Islet of Langerhans (tissue), 1 donor: ENCODE results near the gene SSTR4.

Experiments used
- FAIRE-seq: peaks from one replicate; lab custom pipeline; 2011; peaks lifted over from hg19 to GRCh38; lab: Jason Lieb, UNC

SSTR4 gene

DNA sequence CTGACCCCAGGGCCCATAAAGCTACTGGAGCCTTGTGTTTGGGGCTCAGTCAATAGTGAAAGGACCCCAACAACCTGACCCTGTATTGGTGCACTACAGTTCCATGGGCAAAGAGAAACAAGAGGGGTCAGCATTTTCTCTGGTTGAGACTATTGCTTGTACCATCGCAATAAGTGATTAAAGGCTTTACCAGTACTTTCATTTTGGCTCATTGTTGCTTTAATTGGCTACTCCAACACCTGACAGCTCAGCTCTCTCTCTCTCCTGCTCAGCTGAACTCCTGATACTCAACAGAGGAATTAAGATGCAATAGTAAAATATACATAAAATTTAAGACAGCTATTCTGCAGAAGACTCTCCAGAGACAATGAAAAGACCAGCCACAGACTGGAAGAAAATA lies 33.2 kb downstream of the SSTR4 start:
- no peak for FAIRE-seq

DNA sequence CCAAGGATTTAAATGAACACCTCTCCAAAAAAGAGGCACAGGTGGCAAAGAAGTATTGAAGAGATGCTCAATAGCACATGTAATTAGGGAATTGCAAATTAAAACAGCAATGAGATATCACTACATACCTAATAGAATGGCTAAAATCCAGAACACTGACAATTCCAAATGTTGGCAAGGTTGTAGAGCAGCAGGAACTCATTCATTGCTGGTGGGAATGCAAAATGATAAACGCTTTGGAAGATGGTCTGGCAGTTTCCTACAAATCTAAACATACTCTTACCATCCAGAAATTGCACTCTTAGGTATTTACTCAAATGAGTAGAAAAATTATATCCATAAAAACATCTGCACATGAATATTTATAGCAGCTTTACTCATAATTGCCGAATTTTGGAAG lies 34.0 kb downstream of the SSTR4 start:
- FAIRE-seq = no peak

DNA sequence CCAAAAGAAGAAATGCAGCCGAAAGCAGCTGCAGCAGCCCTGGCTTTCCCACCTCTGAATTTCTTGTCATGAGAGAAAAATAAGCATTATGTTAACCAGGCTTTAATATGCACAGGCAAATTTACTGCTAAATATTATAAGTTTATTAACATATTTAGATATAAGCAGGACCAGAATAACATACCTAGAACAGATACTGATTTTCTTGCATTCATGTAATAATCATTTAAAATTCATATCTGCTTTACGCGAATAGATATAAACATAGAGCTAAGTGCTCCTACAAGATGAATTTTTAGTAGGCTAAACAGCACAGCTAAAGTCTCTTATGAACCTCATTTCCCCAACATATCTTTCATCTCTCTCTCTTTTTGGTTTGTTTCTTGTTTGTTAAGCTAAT lies 36.3 kb downstream of the SSTR4 start:
- no peak for FAIRE-seq

DNA sequence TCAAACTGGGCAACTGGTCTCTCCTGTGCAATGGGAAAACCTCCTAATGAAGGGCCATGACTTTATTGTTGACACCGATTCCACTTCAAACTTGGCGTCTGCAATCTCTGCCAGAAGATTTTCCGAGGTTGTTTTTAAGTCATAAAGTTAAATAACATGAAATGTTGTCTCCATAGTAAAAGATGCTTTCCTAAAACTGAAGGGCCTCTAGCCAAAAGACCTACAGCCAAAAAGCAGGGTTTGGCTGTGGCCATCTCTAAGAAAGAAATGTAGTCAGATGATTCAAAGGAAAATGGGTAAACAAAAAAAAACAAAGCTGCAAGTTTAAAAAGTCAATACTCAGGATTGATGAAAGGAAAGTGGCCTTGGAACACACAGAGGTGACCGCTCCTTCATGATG lies 36.9 kb downstream of the SSTR4 start:
- FAIRE-seq = no peak

DNA sequence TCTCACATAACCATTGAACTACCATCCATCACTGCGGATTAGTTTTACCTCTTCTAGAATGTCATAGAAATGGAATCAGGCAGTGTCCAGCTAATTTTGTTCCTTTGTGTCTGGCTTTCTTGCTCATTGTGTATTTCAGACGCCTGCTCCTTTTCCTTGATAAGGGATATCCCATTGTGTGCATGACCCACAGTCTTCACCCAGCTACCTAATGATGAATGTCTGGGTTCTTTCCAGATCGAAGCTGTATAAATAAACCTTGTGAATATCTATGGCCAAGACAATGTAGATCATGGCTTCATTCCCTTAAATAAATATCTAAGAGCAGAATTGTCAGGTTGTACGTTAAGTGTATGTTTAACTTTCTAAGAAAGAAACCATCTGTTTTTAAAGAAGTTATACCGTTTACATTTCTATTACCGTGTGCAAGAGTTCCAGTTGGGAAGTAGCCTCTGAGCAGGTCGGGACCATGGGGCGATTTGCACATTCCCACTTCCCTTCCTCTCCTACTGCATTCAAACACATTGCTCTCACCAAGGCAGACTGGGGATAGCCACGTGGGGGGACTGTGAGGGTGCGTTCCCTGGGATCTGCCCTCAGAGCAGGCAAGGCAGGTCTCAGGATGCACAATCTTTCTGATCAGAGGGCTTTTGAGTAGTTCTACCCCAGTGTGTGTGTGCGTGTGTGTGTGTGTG lies 37.9 kb downstream of the SSTR4 start:
- no peak for FAIRE-seq

DNA sequence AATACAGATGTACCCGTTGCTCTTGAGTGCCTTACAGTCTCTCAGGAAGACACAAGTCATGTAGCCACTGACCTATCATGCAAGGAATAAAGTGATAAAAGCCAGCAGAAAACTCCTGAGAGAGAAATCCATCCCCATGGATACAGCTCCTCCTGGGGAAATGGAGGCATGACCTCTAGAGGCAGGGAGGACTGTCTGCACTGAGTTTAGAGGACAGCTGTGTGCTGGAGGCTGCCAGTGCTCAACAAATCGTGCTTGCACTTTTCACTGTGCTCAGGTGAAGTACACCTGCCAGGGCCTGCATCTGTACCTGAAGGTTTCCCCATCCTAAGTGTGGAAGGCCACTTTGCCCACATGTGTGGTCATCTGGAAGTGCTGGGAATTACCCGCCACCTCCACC lies 38.9 kb downstream of the SSTR4 start:
- FAIRE-seq = no peak

DNA sequence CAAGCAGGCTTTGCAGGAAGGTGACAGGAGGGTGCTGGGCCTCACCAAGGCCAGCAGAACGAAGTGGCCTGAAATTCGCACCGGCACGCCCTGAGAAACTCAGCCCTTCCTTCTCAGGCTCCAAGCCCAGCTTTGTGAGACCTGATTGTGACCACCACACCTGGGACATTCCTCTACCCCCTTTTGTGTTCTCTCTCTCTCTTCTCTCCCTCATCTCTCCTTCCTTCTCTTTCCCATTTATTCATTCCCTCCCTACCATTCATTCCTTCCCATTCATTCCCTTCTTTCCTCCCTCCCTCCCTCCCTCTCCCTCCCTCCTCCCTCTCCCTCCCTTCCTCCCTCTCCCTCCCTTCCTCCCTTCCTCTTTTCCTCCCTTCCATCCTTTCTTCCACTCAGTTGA lies 42.2 kb downstream of the SSTR4 start:
- no peak for FAIRE-seq

DNA sequence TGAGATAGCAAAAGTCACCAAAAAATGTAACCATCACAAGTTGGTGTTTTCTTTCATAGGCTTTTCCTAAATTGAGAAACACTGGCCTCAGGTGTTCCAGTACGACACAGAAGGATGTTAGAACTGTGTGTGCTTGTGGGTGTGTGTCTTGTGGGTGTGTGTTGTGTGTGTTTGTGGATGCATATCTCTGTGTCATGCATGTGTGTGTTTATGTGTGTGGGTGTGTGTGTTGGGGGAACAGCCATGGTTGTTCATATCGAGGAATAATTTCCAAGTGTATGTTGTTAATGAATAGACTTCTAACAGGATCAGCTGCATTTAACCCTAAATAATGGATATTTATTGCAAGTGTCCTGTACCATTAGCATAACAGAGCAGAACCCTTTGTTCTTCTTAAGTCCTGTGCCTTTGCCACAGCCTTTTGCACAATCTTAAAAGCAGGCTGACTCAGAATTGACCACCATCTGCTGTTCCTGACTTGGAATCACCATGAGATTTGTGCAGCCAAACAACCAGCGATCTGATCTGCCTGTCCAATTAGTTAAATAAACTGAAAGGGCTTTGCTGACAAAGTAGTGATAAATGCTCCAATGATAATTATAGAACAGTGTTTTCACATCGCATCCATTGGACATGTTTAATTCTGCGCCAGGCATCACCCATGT lies 43.4 kb downstream of the SSTR4 start:
- peak; percentile 97 for FAIRE-seq

DNA sequence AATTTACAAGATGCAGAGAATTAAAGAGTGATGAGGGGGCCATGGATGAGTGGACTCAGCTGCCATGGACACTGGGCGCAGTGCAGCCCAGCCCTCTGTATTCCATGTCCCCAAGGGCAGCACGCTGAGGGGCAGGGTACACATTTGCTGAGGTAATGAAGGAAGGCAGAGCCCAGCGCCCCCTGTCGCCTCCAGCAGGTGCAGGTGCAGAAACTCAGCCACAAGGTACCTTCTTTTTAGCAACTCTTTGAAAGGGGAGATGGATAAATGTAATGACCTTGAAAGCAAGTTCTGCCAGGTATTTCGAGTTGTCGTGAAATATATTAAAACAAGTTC lies 43.9 kb downstream of the SSTR4 start:
- FAIRE-seq = no peak

DNA sequence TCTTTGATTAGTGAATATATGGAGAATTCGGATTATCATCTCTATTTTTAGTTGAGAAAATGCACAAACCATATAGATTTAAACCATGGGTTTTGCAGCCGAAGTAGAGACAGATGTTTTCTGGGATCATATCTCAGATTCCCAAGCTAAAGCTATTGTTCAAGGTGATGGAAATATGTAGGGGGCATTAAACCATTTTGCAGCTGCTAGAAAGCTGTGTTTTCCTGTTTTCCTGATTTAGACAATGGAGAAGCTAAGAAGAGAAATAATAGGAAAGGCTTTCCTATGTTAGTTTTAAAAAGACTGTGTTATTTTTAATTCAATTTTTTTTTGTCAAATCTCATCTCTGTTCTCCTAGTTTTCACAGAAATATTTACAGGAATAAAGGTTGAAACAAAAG lies 44.8 kb downstream of the SSTR4 start:
- no peak for FAIRE-seq

DNA sequence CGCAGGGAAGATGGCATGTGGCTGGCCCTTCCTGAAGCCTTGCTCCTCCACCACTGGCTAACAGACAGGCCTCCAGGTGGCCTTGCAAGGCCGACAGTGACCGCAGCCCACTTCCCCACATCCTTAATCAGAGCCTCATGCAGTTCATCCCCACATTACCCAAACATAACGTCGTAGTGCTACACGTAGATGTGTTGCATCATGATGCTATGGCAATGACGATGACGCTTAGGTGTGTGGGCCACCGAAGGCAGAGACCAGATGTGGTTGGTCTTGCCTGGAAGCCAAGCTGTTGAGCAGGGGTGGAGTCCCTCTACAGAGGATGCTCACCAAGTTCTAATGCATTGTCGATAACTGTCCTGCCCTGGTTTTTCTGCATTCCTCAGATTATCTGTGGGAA lies 45.4 kb downstream of the SSTR4 start:
- FAIRE-seq = no peak

DNA sequence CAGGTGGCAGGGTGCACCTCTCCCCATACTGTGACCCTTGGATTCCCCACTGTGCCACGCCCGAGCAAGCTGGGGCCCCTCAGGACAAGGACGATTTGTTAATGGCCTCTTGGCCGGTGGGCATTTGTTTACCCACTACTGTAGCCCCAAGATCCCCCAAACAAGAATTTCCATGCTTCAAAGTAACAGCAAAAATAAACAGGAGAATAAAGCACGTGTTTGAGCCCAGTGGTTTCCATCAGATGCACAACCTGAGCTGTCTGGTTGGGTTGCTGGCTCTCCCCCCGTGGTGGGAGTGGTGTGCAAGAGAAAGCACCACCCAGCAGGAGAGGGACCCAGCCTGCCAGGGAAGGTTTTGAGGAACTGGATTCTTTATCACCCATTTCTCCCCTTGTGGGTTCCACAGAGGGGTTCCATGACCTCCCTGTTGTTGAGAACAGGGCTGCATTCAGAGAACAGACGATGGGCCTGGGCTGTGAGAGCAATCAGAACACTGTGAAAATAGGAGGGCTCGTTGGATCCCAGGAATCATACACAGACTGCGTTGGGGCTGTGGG lies 46.2 kb downstream of the SSTR4 start:
- FAIRE-seq = no peak

DNA sequence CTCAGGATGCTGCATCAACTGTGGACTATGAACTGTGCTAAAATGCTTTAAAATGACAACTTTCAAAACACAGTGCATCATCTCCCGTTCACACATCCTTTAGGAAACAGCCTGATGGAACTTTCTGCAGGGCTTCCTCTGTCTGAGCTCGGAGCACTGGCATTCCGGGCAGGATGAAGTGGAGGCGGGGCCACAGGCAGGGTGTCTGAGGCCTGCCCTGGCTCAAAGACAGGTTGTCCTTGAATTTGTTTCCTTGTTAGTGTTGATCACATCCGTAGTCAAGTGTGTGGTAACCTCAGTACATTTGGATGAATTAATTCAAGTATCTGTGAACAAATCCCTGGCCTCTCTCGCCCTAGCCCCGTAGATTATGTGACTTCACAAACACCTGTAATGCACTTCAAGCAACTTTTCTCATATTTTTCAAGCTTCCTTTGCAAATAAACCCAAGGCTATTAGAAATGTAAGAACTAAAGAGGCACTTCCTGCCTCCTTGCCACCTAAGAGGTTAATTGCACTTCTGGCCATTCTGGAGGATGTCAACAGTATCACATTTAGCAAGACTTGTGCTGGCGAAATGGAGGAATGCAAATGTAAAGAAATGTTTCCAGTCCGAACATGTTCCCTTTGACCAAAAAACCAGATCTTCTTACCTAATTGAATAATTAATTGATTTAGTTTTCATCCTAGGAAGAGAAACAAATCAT lies 47.9 kb downstream of the SSTR4 start:
- no peak for FAIRE-seq

DNA sequence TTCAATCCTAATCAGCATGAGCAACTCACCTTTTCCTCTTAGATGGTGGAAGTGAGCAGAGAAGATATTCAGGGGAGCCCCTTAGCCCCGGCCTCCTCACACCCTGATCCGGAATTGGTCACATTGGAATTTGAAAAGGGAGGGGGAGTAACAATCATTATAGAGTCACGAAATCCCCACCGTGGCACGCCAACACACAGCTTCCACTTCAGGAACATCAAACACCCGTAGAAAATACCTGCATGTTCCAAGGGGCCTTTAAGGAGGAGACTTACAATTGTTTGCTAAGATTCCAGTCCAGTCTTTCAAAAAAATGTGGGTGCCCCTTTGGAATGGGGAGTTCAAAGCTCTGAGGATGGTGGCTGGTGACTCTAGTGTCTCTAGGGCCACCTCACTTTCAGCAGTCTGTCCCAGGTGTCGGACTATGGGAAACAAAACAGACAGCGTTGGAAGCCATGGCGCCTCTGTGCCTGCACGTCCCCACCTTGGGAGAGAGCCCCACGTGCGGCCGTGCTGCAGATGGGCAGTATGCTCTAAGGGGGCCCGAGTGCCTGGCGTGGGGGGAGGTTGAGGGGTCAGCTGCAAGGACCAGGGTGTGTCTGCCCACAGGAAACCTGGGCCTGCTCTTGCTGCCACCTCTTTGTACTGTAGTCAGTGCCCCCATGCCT lies 48.6 kb downstream of the SSTR4 start:
- FAIRE-seq = no peak

DNA sequence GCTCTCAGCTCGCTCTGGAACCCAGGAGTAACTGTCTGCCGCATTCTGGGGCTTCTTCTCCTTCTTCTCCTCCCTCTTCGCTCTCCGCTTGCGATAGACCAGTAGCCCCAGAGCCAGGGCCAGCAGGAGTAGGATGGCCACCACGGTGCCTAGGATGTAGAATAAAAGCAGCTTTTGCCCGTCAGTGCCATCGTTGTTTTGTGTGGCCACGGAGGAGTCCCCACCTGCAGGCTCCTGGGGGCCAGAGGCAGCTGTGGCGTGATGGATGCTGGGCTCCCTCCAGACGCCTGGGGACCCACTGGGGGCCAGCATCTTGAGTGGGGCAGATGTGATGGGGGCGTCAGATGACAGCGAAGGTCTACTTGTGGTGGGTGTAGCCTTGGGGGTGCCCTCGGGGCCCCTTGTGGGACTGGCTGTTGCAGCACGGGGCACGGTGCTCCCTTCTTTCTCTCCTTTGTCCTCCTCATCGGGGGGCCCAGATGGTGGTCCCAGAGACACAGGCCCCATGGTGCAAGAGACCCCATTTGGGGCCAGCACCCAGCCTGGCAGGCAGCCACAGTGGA lies 49.3 kb downstream of the SSTR4 start:
- no peak for FAIRE-seq

DNA sequence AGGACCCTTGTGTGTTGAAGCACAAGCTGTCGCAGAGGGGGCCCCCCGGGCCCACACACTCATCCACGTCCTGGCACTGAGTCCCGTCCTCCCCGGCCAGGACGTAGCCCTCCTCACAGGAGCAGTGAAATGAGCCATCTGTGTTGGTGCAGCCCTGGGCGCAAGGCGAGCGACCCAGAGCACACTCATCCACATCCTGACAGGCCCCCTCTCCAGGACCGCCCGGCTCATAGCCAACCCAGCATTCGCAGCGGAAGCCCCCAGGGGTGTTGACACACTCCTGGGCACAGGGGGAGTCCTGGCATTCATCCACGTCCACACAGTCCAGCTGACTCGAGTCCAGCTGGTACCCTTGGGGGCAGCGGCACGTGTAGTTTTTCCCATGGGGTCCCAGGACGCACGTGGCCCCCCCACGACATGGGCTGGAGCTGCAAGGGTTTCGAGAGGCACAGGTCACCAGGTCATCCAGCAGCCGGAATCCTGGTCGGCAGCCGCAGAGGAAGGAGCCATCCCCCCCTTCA lies 49.8 kb downstream of the SSTR4 start:
- no peak for FAIRE-seq

DNA sequence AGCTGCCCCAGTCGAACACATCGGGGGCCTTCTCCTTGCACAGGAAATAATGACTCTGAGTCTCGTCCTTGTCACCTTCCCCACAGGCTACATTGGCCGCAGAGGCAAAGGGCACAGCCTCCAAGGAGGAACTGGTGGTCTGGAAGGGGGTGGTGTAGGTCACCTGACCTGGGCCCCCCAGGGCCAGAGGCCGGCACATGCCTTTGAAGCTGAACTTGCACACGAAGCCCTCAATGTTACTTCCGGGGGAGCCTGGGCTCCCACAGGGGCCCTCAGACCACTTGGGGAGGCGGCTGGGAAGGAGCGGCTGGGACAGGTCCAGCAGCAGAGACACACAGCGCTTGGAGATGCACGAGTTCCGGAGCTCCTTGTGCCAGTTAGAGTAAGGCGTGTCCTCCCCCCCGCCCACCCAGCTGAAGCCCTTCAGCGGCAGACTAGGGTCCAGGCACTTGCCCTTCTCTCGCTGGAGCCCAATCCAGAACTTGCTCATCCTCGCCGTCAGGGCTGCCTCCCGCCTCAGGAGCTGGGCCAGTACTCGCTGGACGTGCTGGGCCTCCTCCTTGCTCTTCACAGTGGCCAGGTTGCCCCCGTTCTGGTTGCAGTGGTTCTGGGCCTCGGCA lies 50.4 kb downstream of the SSTR4 start:
- FAIRE-seq = no peak

DNA sequence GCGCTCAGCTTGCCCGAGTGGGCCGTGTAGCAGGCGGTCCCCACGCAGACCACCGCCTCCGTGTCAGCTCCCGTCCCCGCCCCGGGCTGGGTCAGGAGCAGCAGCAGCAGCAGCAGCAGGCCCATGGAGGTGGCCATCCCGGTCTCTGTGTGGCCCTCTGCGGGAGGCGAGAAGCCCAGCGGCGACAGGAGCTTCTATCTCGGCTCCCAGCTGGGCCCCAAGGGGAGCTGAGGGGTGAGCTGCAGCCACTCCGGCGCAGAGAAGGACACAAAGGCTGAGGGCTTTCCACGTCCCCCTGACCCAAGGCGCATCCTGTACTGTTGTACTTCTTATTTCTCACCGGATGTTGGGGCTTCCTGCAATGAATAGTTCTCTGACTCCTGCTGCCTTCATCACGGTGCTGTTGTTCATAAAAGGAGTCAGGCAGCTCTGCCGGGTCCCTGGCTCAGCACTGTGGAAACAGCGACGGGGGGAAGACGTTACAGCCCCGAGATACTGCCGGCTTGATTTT lies 51.0 kb downstream of the SSTR4 start, which contains the start of gene CD93:
TSS of gene CD93 (minus strand) at position 269 of the 511 bp plus-strand sequence. CDS start at position 137, 132 bp downstream.
- no peak for FAIRE-seq

DNA sequence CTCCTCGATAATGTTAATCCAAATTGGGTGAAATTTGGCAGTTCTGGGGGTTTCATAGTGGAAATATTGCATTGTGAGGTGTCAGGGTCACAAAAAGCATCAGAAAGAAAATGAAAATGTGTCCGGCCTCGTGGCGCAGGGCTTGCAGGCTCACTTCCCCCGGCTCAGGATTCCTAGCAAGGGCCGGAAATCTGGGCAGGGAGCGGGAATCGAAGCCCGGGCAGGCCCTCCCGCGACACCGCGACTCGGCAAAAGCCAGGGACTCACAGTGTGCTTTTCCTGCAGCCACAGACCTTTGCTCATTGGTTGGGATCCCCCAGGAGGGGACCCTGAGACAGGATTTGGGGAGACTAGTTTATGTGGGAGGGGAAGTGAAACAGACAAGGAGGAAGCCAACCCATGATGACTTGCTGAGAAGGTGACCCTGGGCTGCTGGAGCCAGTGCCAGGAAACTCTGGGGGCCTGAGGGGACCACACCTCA lies 51.9 kb downstream of the SSTR4 start:
- FAIRE-seq = no peak

DNA sequence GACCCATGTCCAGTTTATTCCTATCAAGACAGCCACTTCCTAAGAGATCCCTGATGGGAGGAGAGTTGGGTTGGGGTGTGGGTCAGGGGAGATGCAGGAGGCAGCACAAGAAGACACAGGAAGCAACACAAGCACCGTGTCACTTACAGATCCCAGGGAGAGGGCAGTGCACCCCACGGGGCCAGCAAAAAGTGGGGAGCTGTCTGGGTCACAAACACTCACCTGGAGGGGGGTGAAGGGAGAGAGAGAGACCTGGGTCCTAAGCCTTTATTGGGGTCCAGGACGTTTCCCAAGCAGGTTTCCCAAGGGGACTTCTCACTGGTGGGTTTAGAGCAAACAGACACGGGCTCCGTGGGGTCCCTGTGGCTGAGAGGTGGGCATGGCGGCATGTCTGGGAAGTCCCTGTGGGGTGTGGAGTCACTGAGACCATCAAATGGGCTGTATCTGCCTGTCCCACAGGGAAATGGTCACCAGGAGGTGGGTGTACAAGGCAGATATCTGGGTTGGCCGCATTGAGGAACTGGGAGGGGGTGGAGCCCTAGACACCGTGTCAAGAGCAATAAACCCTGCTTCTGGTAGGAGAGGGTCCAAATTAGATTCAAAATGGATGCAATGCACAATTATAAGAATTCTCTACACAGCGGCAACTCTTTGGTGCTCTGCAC lies 52.6 kb downstream of the SSTR4 start:
- no peak for FAIRE-seq
